IPS DF 19.7 (cell line): ENCODE results near the gene SGMS1.

Source experiments
- DNase-seq: peaks from one replicate; pipeline ENCODE4 v3.0.0-alpha.2; 2013; ENCODE audit warnings: low read depth, low spot score

The SGMS1 gene

GRCh38 chr10:50636618-50637579 lies 13.1 kb upstream of the SGMS1 start:
- no peak for DNase-seq

- DNase-seq = no peak
Observed at GRCh38 chr10:50635286-50635685, 11.5 kb upstream of the SGMS1 start.

- DNase-seq = no peak
Observed at GRCh38 chr10:50634479-50634878, 10.7 kb upstream of the SGMS1 start.

GRCh38 chr10:50631052-50631451 lies 7.3 kb upstream of the SGMS1 start:
- DNase-seq = no peak

DNA sequence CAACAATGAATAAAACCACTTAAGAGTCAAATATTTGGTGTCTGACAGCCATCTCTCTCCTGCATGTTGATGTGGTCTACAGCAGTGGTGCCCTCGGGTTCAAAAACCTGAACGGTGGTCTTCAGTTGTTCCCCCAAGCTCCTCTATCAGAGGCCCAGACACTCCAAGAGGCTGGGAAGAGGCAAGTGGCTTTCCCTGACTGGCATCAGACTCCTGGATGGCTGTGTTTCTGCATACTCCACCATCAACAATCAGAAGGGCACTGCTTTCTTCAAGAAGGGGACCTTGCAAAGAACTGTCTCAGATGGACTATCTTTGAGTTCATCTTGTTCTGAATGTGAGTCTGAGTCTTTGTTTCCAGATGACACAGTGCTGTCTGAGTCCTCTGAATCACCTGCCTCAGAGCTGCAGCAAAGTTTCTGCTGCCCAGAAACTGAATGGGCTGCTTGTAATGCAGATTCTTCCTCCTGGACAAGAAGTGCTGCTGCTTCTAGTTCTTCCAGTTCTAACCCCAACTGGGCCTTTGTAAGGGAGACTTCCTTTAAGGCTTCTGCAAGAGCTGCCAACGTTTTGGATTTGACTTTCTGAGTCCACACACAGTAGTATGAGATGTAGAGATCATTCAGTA lies 5.9 kb upstream of the SGMS1 start:
- DNase-seq = no peak

DNA sequence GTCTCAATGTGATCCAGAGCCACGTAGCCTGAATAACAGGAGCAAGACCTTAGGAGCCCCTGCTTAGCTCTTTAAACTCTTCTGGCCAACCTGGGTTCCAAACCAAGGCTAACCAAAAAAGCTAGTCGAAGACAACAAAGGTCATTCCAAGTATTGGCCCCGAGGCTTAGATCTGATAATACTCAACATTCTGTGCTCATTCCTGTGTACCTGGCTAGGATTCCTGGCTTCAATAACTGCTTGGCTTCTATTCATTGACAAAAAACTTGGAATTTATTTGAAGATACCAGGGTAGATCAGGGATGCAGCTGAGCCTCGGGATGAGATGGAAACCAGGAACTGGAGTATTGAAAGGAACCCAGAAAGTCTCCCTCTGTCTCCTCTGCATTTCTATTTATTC lies 4.1 kb upstream of the SGMS1 start:
- no peak for DNase-seq

DNA sequence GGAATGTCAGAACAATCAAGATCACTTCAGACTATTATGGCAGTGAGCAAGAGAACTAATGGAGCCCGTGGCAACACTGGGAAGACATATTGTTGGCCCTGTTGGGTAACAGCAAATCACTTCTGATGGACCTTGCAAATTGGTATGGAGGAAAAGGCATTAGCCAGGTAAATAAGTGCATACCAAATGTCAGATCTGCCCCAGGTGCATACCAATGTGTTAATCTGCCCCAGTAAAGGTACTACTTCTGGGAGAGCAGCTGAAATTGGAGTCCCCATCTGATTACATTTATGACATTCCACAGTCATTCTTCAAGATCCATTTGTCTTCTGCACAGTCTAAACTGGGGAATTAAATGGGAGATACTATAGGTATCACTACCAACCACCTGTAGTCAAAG lies 3.7 kb upstream of the SGMS1 start:
- DNase-seq = no peak

DNA sequence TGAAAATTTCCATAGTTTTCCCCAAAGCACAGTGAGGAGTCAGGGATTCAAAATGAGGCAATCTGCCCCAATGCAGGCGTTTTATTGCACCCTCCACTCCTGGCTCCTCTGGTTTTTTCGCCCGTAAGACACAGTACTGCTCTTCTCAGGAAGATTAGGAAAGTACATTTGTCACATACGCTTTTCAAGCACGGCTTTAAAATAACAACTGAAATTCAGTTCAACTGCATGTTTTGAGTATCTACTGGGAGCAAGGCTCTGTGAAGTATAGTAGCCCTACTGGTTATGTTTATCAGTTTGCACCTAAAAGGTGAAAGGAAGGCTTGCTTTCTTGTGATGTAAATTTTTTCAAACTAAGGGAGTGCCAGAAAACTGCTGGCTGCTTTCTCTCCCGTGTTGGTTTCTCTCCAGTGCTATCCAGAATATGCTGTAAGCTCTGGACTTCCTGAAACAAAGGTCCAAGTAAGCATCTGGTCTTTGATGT lies 1.9 kb upstream of the SGMS1 start:
- no peak for DNase-seq

- no peak for DNase-seq
Observed at GRCh38 chr10:50624866-50625501, 1.2 kb upstream of the SGMS1 start.

- DNase-seq = no peak
Observed at GRCh38 chr10:50624413-50624865, 683 bp upstream of the SGMS1 start.

GRCh38 chr10:50622706-50623662 lies 772 bp downstream of the SGMS1 start:
- no peak for DNase-seq

DNA sequence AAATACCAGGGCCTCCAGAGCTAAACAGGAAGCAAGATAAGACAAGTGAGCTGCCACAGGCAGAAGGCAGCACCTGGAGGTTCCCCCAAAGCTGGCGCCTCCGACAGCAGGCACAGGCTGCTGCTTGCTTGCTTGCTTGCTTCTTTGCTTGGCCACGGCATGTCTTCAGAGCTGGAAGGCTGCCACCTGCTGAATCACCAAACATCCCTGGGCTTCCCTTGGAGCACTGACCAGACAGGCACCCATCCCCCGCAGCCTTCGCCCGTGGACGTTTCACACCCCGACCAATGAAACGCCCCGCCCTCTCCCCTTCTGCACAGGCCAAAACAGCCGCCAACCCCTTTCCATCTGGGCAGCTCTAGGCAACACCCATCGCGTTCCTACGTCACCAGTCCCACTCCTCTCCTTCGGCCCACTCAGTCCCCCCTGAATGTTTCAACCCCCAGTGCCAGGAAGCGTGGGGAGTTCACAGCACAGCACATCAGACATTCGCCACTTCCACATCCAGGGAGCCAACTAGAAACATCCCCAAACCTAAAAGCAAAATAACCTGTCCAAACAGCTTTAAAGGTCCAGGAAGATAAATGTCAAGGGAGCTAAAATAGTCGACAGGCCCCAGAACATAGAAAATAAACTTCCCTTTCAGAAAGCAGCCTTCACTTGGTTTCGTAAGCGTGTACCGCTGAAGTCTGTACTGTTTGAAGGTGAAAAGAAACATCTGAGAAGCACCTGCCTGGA lies 1.6 kb downstream of the SGMS1 start:
- no peak for DNase-seq

DNA sequence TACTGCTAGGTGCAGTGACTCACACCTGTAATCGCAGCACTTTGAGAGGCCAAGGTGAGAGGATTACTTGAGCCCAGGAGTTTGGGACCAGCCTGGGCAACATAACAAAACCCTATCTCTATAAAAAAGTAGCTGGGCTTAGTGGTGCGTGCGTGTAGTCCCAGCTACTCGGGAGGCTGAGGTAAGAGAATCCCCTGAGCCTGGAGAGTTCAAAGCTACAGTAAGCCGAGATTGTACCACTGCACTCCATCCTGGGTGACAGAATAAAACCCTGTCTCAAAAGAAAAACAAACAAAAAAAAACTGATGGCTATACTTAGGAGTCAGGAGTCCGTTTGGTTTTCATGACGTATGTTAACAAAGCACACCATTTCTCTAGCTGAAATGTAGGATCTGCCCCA lies 2.9 kb downstream of the SGMS1 start:
- no peak for DNase-seq

GRCh38 chr10:50619882-50620281 lies 3.9 kb downstream of the SGMS1 start:
- DNase-seq = no peak

- no peak for DNase-seq
Observed at GRCh38 chr10:50619166-50619565, 4.6 kb downstream of the SGMS1 start.

- DNase-seq = no peak
Observed at GRCh38 chr10:50618624-50619023, 5.1 kb downstream of the SGMS1 start.

- no peak for DNase-seq
Observed at GRCh38 chr10:50615658-50616057, 8.1 kb downstream of the SGMS1 start.

DNA sequence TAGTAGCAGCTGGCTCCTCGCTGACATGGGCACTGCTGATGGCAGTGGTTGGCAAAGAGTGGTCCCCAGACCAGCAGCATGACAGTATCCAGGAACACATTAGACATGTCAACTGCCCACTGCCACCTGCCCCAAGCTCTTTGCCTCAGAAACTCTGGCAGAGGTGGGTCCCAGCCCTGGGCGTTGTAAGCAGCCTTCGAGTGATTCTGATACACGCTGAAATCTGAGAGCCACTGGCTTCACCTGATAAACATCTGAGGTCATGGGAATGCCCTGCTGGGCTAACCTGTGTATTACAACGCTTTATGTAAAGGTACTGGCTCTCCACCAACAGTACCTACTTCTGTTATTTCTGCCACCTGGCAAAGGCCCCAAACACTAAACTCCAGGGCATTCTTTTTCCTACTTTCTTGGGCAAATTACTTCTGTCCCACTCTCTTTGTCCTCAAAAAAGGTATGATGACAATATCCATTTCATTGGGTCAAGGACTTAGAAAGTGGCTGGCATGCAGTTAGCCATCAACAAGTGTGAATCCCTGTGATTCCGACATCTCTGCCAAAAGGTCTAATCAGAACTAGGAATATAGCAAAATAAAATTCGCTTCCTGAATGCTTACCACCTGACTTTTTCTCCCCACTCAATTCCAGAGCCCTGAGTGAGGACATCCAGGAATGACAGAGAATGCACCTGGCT lies 9.2 kb downstream of the SGMS1 start:
- DNase-seq = no peak

GRCh38 chr10:50613726-50614443 lies 9.9 kb downstream of the SGMS1 start:
- DNase-seq = no peak
